Measurements from ENCODE around the gene KRTAP5-6.

GRCh38 chr11:1733716-1734640 lies 37.0 kb downstream of the KRTAP5-6 start:
- TF ChIP-seq CTCF (IDR thresholded peaks at IDR 0.05) (no peak), POLR2A (IDR thresholded peaks at IDR 0.05) (no peak)

Measured in uterus (tissue), 2 donors.